ENCODE measurements around the gene CCDC171. TPM values are rescaled to one million over a fixed set of nuclear protein-coding genes. Genes with fewer than 3 reads are reported as not detected.

The CCDC171 gene
- total RNA-seq (2022; extraction: Qiagen RNA extraction): 0.26 to 0.40 TPM (median 0.37 TPM) in 5 replicates

GRCh38 chr9:15552636-15553527 is at the start of gene CCDC171:
TSS of gene CCDC171 (plus strand) at chr9:15553043. CDS start at chr9:15564089, 11,046 bp downstream.

GRCh38 chr9:15510789-15511575 is 41.9 kb upstream of the CCDC171 start, which contains the start of gene PSIP1:
TSS of gene PSIP1 (minus strand) at chr9:15510970. CDS start at chr9:15510188, 782 bp downstream.

Other genes with a start within 250 kb of the CCDC171 start
- 0.91 to 1.5 TPM (median 1.2 TPM) in 5 replicates for gene TTC39B, start 245.8 kb upstream of the CCDC171 start, total RNA-seq (2022; extraction: Qiagen RNA extraction)
- gene SNAPC3, start 130.2 kb upstream of the CCDC171 start, total RNA-seq (2022; extraction: Qiagen RNA extraction): 13.9 to 20.8 TPM (median 17.4 TPM) in 5 replicates
- 47.5 to 62.5 TPM (median 58.4 TPM) in 5 replicates for gene PSIP1, start 42.1 kb upstream of the CCDC171 start, total RNA-seq (2022; extraction: Qiagen RNA extraction)